Dermis microvascular lymphatic vessel endothelial cell (primary cell): Measurements from ENCODE around the gene CCDC174. TPM values are rescaled to one million over a fixed set of nuclear protein-coding genes. Genes with fewer than 3 reads are reported as not detected.

Source experiments
- DNase-seq, 2 donors: peaks; one replicate each; pipeline versions ENCODE4 v3.0.0 to v3.0.0-alpha.2; 2010; ENCODE audit warnings: low read depth in 2 of 2
- total RNA-seq: library from RNA; depleted of rRNA; stranded (reverse); fragments of >200 nt; gene quantifications from 2 replicates; pipeline ENCODE4 v1.2.1, GENCODE V29; 2014

Gene CCDC174
- total RNA-seq, 1 donor from 2014 or later: 4.7 TPM

DNA sequence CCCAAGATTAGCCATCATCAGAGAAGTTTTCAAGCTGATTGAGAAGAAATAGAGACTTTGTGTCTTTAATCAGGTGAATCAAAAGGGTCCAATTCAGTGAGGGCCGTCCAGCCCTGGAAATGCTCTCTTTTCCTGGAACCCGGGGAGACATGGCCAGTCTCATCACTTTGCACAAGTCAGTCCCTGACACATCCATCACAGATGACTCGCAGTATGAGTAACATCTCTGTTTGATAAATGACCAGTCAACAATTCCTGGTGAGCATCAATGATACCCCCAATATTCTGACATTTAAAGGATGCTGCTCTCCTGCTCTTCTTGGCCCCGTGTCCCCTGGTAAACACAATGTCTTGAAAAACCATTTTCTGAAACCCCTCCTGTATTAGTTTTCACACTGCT lies 50.1 kb downstream of the CCDC174 start:
- DNase-seq: no peak

GRCh38 chr3:14703128-14703750 lies 51.7 kb downstream of the CCDC174 start:
- DNase-seq: no peak

DNA sequence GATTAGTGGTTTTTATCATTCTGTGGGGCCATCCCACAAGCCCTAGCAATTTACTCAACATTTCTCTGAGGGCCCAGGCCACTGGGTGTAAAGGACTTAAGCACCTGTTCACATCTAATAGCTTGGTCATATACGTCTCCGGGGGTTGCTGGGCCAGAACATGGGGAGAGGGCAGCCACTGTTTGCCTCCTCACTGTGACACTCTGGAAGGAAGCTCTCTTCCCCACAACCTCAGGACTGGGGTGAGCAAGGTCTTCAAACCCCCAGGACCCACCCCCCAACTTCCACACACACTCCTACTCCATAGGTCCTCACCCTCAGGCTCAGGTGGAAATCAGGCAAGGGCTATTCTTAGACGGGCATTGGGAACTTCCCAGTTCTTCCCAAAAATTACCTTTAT lies 52.2 kb downstream of the CCDC174 start:
- no peak for DNase-seq

- DNase-seq: no peak
Observed at GRCh38 chr3:14706096-14706495, 54.5 kb downstream of the CCDC174 start.

DNA sequence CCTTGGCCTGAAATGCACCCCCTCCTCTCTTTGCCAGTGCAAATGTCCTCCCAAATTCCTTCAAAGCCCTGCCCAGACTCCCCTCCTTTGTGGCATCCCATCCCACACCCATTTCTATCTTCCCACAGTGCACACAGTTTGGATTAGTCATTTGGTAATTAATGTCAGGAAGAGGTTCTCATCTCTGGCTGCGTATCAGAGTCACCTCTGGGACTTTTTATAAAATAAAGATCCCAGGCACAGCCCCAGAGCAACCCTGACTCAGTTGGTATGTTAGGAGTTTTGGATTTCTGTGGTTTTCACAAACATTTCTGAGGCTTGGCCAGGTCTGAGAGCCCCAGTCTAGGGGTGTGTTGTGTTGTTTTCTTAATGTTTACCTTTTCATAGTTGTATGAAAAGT lies 65.0 kb downstream of the CCDC174 start:
- DNase-seq: no peak

DNA sequence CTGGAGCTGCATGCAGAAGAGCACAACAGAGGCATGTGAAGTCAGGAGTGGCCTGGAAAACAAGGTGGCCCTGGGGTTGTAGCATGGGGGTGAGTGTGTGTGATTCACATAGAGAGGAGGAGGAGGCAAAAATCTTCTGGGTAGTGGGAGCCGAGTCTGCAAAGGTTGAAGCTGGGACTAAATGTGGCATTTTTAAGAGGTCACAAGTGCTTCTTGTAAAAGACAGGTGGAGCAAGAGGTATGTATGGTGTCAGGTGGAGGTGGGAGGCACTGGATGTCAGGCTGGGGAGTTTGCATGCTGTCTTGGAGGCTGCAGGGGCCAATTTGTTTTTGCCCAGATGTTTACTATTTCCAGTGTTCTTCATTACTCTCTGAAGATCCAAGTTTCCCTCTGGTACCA lies 65.7 kb downstream of the CCDC174 start:
- no peak for DNase-seq

DNA sequence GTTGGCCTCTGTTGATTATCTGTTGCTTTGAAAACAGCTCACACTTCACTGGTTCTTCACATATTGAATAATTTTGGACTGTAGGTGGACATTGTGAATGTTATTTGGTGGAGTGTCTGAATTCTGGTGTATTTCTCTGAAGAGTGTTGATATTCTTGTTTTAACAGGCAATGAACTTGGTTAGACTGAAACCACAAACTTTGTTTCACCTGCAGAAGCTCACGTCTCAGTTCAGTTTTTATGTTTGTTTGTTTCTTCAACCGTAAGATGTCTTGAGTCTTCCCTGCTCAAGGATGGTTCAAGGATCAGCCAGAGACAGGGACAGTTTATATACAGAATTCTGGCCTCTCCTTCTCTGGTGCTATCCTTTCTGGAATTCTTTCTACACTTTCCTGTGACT lies 67.0 kb downstream of the CCDC174 start:
- no peak for DNase-seq

- DNase-seq: no peak
Observed at GRCh38 chr3:14719006-14719405, 67.4 kb downstream of the CCDC174 start.

GRCh38 chr3:14721126-14721864 lies 69.7 kb downstream of the CCDC174 start:
- DNase-seq: no peak

Other genes with a start within 250 kb of the CCDC174 start
- 7.1 and 8.9 TPM in 2 replicates for gene SLC6A6, start 249.2 kb upstream of the CCDC174 start, total RNA-seq
- not detected in 2 replicates for gene GRIP2, start 111.4 kb upstream of the CCDC174 start, total RNA-seq
- not detected in 2 replicates for gene C3orf20, start 23.4 kb downstream of the CCDC174 start, total RNA-seq
- gene FGD5, start 167.2 kb downstream of the CCDC174 start, total RNA-seq: 86.3 and 122 TPM in 2 replicates